GM10248 (cell line): ENCODE measurements around the gene ARMC10.
"Not testable (repeated sequence)": the region's sequence is repeated elsewhere in the genome, so short reads cannot be mapped to it uniquely, and the experiment has no call there.

Experiments
- CTCF ChIA-PET: fragments of 300-600 bp; sonication (Branson Sonifier 250); formaldehyde crosslinking; extraction: SDS; loops from one replicate; lab custom pipeline; 2021; ENCODE audit warnings: antibody characterized with exemption; lab: Yijun Ruan, JAX
- POLR2A ChIA-PET: fragments of 350-650 bp; sonication (Branson Sonifier 250); formaldehyde crosslinking; extraction: SDS; loops from one replicate; lab custom pipeline; 2020; ENCODE audit warnings: antibody characterized with exemption; lab: Yijun Ruan, JAX
- DNase-seq: peaks from one replicate; pipeline ENCODE4 v3.0.0; 2012; ENCODE audit errors: extremely low spot score
- TF ChIP-seq, protein P1 (sequence below): IDR thresholded peaks from 2 replicates; pipeline ENCODE4 v1.5.1; 2012; ENCODE audit warnings: mild to moderate bottlenecking, low read depth; ENCODE audit errors: extremely low read depth, missing control alignments, control extremely low read depth

Gene ARMC10

DNA sequence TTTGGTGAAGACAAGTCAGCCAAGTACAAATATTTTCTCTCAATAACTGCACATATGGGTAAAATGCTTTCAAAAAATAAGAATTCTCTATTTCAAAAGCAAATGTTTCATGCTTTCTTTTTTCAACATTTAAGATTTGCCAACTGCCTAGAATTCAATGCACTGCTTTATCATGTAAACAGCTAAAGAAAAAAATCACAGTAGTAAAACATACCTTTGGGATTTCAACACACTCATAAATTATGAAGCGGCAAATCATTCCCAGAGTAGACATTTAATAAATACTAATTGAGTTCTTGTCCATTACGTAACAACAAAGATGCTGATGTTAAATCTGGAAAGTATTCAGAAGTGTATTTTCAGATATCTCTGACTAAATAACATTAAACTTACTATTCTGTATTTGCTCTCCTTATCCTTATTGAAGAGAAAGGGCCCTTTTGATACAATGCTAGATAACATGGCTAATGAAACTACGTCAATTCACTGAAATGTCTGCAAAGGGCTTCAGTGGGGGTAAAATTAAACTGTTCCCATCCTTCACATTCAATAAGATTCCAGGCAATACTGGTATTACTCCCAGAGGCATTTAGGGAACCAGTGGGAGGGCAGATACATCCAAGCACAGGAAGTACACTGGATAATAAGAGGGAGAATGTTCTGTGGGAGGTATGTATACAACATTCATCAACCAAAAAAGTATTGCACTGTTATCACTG, 60.1 kb downstream of the ARMC10 start:
- ChIA-PET POLR2A (no interaction called here), CTCF (no interaction called here)
- TF ChIP-seq, protein P1, sequence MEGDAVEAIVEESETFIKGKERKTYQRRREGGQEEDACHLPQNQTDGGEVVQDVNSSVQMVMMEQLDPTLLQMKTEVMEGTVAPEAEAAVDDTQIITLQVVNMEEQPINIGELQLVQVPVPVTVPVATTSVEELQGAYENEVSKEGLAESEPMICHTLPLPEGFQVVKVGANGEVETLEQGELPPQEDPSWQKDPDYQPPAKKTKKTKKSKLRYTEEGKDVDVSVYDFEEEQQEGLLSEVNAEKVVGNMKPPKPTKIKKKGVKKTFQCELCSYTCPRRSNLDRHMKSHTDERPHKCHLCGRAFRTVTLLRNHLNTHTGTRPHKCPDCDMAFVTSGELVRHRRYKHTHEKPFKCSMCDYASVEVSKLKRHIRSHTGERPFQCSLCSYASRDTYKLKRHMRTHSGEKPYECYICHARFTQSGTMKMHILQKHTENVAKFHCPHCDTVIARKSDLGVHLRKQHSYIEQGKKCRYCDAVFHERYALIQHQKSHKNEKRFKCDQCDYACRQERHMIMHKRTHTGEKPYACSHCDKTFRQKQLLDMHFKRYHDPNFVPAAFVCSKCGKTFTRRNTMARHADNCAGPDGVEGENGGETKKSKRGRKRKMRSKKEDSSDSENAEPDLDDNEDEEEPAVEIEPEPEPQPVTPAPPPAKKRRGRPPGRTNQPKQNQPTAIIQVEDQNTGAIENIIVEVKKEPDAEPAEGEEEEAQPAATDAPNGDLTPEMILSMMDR = no peak
- DNase-seq = no peak

DNA sequence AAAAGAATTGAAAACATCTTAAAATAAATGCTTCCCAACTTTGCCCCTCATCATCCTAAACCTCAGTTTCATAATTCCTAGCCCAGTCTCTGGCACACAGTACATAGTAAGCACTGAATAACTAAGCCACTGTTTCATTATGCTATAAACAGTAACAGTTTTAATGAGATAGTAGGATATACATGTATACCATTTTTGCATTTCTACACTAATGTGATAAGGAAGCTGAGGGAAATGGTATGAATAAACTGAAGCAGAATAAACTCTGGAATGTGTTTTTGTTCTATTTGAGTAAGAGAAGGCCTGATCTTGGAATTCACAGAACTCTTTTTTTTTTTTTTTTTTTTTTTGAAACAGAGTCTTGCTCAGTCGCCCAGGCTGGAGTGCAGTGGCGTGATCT, 65.1 kb downstream of the ARMC10 start:
- CTCF ChIA-PET = interaction anchor here (1.0 kb wide), 1 partner anchor 10 kb away, joined by 3 read pairs; no protein-coding TSS in a partner anchor
- no peak for DNase-seq
- POLR2A ChIA-PET = no interaction called here
- TF ChIP-seq, protein P1 = no peak

DNA sequence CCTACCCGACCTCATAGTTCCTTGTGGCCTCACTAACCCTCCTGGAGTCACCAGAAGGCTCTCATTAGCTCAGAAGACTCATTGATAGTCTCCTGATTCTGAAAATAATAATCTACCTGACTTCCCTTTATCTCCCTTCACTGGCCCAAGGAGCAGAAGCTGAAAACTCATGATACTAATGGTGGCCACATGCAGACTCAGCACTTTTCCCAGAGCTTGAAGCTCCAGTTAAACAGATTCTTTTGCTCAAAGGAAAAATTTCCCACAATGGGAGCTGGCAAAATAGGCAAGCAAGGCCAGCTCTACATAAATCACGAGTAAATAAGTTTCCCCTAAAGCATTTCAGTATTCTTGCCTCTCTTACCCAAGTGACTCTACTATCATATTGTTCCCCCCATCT, 65.7 kb downstream of the ARMC10 start:
- TF ChIP-seq, protein P1 = no peak
- ChIA-PET POLR2A (no interaction called here), CTCF (interaction anchor here (1.0 to 1.6 kb wide), 3 partner anchors 11 to 68 kb away, joined by 3 read pairs; no protein-coding TSS in a partner anchor)
- no peak for DNase-seq

DNA sequence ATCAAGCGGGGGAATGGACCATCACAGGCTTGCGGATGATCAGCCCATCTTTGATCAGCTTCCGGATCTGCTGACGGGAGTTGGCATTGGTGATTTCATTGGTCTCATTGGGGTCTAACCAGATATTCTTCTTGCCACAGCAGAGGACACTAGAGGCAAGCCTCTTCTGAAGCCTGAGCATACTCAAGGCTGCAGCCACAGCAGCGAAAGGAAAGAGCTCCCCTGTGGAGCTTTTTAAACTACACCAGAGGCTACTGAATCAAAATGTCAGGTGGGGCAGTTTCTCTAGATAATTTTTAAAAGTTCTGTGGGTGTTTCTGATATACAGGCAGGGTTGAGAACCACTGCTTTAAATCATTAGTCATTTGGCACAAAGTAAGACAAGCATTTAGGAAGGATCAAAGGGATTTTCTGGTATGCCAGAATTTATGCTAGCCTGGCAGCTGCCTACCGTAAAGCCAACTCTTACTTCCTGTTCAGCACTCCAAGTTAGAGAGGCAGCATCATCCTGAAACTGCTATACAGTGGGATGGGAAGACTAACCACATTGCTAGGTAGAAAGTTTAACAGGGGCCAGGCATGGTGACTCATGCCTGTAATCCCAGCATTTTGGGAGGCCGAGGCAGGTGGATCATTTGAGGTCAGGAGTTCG, 66.9 kb downstream of the ARMC10 start:
- ChIA-PET CTCF (interaction anchor here (1.0 to 1.6 kb wide), 2 partner anchors 19 to 69 kb away, joined by 3 read pairs; no protein-coding TSS in a partner anchor), POLR2A (no interaction called here)
- TF ChIP-seq, protein P1 = no peak
- no peak for DNase-seq

DNA sequence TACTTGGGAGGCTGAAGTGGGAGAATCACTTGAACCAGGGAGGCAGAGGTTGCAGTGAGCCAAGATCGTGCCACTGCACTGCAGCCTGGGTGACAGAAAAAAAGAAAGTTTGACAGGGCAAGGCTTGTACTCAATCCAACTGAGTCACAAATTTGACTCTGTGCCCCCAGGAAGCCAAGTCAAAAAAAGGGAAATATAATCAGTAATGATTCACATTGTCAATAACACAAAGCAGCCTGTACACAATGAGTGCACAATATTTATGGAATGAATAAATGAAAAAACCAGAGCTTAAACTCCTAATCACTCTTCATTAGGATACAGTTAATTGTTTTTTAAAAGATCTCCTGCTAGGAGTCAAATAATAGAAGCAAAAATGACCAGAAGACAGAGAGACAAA, 67.6 kb downstream of the ARMC10 start:
- POLR2A ChIA-PET = no interaction called here
- no peak for DNase-seq
- TF ChIP-seq, protein P1 = no peak
- CTCF ChIA-PET = no interaction called here

DNA sequence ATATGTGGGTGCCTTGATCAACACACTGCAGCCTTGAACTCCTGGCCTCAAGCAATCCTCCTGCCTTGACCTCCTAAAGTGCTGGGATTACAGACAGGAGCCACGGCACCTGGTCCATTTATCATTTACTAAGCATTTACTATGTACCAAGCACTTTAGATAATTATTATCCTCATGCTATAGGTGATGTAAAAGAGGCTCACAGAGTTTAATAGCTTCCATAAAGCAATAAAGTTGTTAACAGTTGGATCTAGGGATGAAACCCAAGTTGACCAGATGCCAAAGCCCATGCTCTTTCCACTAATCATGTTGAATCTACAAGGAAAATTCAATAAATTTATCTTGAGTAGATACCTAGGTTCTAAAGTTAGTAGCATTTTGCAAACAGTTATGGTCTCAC, 68.9 kb downstream of the ARMC10 start:
- POLR2A ChIA-PET = no interaction called here

DNA sequence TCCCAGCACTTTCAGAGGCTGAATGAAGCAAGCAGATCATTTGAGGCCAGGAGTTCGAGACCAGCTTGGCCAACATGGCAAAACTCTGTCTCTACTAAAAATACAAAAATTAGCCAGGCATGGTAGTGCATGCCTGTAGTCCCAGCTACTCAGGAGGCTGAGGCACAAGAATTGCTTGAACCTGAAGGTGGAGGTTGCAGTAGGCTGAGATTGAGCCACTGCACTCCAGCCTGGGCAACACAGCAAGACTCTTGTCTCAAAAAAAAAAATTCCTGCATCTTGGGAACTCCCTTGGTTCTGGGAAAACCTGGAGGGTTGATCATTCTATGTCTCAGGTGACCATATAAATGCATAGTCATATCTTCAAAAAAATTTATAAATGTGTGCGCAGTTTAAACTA, 69.8 kb downstream of the ARMC10 start:
- DNase-seq, CTCF ChIA-PET, POLR2A ChIA-PET: not testable (repeated sequence)

More for the DNA sequence above, 68.9 kb downstream of the ARMC10 start:
- no peak for DNase-seq
- TF ChIP-seq, protein P1 = no peak
- CTCF ChIA-PET = interaction anchor here (0.8 to 1.0 kb wide), 2 partner anchors 14 to 68 kb away, joined by 3 read pairs; no protein-coding TSS in a partner anchor
